HL-60 (cell line): Measurements from ENCODE around the gene SNRPD3.

ENCODE experiments used
- DNase-seq, 2 experiments: peaks; one replicate each; pipeline ENCODE4 v3.0.0-alpha.2; 2010 to 2020; ENCODE audit warnings: low read depth in 1 of 2, low spot score in 1 of 2
- H3K27ac ChIP-seq: fragments of 250-450 bp; sonication (Bioruptor Pico); replicated peaks from 2 replicates; pipeline ENCODE4 v1.5.1; 2020; ENCODE audit warnings: mild to moderate bottlenecking, moderate library complexity
- H3K27me3 ChIP-seq: fragments of 250-450 bp; sonication (Bioruptor Pico); 2 replicates; pipeline ENCODE4 v1.5.1; 2021; ENCODE audit warnings: mild to moderate bottlenecking, moderate library complexity; ENCODE audit not compliant: insufficient read depth, poor library complexity, severe bottlenecking
- H3K4me3 ChIP-seq: replicated peaks from 2 replicates; pipeline ENCODE4 v1.5.1; 2011; ENCODE audit warnings: mild to moderate bottlenecking, control low read depth, low read length; ENCODE audit not compliant: insufficient read depth
- GABPA ChIP-seq: IDR thresholded peaks from 2 replicates; pipeline ENCODE4 v1.6.1; 2012; ENCODE audit warnings: low read depth
- POLR2AphosphoS5 ChIP-seq: IDR thresholded peaks from 2 replicates; pipeline ENCODE4 v1.6.1; 2012; ENCODE audit warnings: low read depth
- SPI1 ChIP-seq: IDR thresholded peaks from 2 replicates; pipeline ENCODE4 v1.6.1; 2012; ENCODE audit warnings: low read depth, mild to moderate bottlenecking, borderline replicate concordance
- TF ChIP-seq, protein P1 (sequence below): IDR thresholded peaks from 2 replicates; pipeline ENCODE4 v1.6.1; 2012; ENCODE audit warnings: low read depth; ENCODE audit not compliant: insufficient replicate concordance
- TF ChIP-seq, protein P2 (sequence below): IDR thresholded peaks from one replicate; pipeline ENCODE4 v1.5.1; 2011; ENCODE audit warnings: low read length, control low read depth, inconsistent platforms; ENCODE audit not compliant: insufficient read depth

The SNRPD3 gene

DNA sequence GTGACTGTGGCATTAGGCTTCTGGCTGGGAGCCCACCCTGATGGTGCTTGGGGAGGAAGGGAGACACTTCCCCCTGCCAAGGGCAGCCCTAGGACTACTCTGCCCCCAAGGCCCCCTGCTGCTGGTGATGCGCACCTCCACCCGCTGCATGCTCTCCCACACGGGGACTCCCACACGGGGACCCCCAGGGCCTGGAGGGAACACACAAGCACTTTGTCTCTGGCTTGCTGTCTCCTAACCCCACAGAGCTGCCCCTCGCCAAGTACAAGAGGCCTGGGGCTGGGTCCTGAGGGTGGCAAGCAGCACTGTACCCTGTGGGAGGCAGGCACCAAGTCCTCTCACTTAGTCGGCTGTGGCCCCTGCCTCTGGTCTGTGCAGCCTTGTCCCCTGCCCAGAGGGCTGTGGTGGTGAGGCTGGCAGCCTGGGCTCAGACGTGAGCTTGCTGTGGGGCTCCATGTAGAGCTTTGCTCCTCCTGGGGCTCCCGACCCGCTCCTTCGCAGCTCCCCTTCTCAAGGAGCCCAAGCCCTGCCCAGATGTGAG, 29.1 kb downstream of the SNRPD3 start:
- no peak overlapping the region for H3K4me3 ChIP-seq
- H3K27me3 ChIP-seq, result no peaks in the 10 kb centered on the region
- no peak overlapping the region for H3K27ac ChIP-seq
- TF ChIP-seq POLR2AphosphoS5 (no peak), GABPA (no peak), SPI1 (no peak)
- TF ChIP-seq, protein P1, sequence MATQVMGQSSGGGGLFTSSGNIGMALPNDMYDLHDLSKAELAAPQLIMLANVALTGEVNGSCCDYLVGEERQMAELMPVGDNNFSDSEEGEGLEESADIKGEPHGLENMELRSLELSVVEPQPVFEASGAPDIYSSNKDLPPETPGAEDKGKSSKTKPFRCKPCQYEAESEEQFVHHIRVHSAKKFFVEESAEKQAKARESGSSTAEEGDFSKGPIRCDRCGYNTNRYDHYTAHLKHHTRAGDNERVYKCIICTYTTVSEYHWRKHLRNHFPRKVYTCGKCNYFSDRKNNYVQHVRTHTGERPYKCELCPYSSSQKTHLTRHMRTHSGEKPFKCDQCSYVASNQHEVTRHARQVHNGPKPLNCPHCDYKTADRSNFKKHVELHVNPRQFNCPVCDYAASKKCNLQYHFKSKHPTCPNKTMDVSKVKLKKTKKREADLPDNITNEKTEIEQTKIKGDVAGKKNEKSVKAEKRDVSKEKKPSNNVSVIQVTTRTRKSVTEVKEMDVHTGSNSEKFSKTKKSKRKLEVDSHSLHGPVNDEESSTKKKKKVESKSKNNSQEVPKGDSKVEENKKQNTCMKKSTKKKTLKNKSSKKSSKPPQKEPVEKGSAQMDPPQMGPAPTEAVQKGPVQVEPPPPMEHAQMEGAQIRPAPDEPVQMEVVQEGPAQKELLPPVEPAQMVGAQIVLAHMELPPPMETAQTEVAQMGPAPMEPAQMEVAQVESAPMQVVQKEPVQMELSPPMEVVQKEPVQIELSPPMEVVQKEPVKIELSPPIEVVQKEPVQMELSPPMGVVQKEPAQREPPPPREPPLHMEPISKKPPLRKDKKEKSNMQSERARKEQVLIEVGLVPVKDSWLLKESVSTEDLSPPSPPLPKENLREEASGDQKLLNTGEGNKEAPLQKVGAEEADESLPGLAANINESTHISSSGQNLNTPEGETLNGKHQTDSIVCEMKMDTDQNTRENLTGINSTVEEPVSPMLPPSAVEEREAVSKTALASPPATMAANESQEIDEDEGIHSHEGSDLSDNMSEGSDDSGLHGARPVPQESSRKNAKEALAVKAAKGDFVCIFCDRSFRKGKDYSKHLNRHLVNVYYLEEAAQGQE, result no peak
- TF ChIP-seq, protein P2, sequence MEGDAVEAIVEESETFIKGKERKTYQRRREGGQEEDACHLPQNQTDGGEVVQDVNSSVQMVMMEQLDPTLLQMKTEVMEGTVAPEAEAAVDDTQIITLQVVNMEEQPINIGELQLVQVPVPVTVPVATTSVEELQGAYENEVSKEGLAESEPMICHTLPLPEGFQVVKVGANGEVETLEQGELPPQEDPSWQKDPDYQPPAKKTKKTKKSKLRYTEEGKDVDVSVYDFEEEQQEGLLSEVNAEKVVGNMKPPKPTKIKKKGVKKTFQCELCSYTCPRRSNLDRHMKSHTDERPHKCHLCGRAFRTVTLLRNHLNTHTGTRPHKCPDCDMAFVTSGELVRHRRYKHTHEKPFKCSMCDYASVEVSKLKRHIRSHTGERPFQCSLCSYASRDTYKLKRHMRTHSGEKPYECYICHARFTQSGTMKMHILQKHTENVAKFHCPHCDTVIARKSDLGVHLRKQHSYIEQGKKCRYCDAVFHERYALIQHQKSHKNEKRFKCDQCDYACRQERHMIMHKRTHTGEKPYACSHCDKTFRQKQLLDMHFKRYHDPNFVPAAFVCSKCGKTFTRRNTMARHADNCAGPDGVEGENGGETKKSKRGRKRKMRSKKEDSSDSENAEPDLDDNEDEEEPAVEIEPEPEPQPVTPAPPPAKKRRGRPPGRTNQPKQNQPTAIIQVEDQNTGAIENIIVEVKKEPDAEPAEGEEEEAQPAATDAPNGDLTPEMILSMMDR, result no peak
- no peak for DNase-seq

DNA sequence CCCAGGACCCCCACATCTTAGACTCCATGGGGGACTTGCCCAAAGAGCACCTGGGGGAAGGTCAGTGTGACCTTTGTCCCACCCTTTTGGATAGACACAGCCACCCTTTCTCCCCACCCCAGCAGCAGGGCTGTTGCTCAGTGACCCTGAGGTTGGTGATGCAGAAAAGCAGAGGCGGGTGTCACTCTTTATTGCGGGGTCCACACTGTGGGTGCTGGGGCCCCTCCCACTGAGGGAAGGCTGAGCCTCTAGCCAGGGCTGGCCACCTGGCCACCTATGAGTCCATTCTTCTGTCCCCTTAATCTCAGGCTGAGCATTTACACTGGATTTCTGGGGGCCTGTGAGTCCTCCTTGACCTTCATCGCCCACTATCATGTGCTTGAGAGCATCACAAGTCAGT, 29.7 kb downstream of the SNRPD3 start:
- DNase-seq, result no peak
- H3K4me3 ChIP-seq, result no peak overlapping the region
- no peak overlapping the region for H3K27ac ChIP-seq
- TF ChIP-seq, protein P1, result no peak
- TF ChIP-seq, protein P2, result no peak
- TF ChIP-seq GABPA (no peak), POLR2AphosphoS5 (no peak), SPI1 (no peak)
- no peaks in the 10 kb centered on the region for H3K27me3 ChIP-seq

- TF ChIP-seq, protein P1, result no peak
- no peak for TF ChIP-seq GABPA
- TF ChIP-seq SPI1, result no peak
- no peak for TF ChIP-seq POLR2AphosphoS5
- TF ChIP-seq, protein P2, result no peak
- Histone ChIP-seq H3K27ac (no peak overlapping the region), H3K4me3 (no peak overlapping the region), H3K27me3 (no peaks in the 10 kb centered on the region)
- DNase-seq, result no peak
Observed at GRCh38 chr22:24585927-24586546, 30.2 kb downstream of the SNRPD3 start.
